ENCODE measurements around the gene NFKBIE.

DNA sequence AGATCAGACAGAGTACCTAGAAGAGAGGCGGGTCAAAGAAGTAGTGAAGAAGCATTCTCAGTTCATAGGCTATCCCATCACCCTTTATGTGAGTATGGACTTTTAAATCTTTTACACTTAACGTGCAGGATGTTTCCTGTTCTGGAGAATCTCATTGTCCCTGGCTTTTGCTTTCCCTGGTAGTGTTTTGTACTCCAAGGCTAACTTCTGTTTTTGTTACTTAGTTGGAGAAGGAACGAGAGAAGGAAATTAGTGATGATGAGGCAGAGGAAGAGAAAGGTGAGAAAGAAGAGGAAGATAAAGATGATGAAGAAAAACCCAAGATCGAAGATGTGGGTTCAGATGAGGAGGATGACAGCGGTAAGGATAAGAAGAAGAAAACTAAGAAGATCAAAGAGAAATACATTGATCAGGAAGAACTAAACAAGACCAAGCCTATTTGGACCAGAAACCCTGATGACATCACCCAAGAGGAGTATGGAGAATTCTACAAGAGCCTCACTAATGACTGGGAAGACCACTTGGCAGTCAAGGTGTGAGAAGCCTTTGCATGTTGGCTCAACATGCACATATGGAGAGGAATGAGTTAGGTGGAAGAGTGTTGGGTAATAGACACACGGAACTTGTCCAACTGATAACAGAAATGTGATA is 15.2 kb downstream of the NFKBIE start:
- TF ChIP-seq POLR2A (IDR thresholded peaks at IDR 0.05; ENCODE audit: low read depth): no peak
- TF ChIP-seq, protein P1, sequence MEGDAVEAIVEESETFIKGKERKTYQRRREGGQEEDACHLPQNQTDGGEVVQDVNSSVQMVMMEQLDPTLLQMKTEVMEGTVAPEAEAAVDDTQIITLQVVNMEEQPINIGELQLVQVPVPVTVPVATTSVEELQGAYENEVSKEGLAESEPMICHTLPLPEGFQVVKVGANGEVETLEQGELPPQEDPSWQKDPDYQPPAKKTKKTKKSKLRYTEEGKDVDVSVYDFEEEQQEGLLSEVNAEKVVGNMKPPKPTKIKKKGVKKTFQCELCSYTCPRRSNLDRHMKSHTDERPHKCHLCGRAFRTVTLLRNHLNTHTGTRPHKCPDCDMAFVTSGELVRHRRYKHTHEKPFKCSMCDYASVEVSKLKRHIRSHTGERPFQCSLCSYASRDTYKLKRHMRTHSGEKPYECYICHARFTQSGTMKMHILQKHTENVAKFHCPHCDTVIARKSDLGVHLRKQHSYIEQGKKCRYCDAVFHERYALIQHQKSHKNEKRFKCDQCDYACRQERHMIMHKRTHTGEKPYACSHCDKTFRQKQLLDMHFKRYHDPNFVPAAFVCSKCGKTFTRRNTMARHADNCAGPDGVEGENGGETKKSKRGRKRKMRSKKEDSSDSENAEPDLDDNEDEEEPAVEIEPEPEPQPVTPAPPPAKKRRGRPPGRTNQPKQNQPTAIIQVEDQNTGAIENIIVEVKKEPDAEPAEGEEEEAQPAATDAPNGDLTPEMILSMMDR (IDR thresholded peaks at IDR 0.05): no peak

Data from esophagus muscularis mucosa (tissue), 3 donors.